Limb (tissue), 2 donors: ENCODE results near the gene PUM1.

ENCODE experiments used
- DNase-seq, 2 donors: peaks; one replicate each; pipeline ENCODE4 v3.0.0-alpha.2; 2016; ENCODE audit errors: extremely low spot score in 2 of 2

The PUM1 gene

DNA sequence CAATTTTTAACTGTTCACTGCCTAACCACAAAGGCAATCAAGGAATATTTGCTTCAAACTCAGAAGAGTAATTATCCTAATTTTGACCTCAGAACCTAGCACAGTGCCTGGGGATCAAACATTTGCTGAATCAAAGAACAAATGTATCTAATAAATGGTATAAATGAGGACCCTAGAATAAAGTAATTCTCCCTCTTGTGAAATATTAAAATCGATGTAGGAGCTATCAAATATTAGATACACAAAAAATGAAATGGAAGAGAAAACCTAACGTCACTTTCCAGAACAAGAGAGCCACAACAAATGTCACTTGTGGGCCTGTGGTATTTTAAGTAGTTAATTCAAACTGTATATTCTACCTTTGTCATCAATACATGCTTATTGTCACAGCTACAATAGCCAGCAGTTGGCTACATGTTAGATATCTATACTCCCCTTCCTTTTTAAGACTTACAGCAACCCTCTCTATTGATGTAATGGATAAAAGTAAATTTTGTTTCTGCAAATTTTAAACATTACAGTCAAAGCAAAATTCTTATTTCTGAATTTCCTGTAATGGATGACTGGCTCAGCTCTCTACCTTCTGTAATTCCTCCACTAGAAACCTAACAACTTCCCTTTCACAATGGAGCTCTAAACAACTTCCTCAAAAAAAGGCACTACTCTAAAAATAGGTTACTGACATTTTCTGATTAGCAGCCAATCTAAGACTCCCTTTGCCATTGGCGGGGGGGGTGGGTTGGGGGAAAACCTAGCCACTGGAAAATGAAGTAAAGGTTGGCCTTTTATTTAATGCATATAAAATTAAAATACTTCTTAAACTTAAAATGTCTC lies 37.6 kb downstream of the PUM1 start:
- no peak for DNase-seq

DNA sequence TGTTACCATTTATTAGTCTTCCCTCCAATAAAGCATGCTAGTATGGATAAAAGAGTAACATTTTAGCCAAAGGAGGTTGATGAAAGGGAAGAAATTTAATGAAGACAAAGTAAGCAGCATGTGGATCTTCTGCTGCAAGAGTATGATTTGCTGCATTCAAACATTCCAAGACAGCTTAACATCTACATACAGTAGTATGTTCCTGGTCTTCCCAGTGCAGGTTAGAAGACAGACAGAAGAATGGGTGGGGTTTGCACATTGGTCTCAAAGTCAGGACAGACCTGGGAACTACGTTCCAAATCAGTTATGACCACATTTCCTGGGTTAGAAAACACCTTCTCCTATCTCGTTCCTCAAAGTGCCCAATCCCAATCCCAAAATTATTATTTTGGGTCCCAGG lies 43.3 kb downstream of the PUM1 start:
- no peak for DNase-seq

DNA sequence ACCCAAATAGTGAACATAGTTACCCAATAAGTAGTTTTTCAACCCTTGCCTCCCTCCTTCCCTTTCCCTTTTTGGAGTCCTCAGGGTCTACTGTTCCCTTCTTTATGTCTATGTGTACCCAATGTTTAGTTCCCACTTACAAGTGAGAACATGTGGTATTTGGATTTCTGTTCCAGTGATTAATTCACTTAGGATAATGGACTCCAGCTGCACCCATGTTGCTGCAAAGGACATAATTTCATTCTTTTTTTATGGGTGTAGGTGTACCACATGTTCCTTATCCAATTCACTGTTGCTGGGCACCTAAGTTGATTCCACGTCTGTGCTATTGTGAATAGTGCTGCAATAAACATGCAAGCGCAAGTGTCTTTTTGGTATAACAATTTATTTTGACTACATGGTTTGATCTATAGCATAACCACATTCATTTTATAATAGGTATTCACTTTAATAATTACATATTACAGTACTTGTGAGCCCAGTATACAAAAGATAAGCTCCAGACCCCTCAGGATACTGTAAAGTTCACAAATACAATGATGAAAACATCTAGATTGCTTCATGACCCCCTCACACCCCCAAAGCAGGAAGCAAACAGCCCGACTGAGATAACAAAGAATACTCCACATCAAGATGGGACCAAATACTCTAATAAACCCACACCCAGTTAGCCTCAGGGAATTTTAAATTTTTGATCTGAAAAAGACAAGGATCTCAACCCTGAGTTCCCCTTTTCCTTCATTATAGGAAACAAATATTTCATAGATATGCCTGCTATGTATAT lies 45.3 kb downstream of the PUM1 start:
- DNase-seq: no peak

DNA sequence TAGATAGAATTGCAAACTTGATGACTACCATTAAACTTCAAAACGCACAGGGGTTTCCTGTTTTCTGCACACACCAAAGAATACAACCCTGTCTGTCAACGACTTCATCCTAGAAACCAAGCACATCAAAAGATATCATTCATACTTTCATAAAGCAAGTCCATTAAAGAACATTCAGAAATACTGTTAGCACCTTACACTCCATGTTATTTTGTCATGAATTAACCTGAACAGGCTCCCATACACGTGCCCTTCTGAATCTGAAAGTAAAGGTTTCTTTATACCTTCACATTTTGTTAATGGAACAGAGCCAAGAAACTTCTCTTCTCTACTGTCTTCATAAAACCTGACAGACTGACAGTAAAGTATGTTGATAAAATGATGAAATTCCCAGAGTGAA lies 46.1 kb downstream of the PUM1 start:
- no peak for DNase-seq

DNA sequence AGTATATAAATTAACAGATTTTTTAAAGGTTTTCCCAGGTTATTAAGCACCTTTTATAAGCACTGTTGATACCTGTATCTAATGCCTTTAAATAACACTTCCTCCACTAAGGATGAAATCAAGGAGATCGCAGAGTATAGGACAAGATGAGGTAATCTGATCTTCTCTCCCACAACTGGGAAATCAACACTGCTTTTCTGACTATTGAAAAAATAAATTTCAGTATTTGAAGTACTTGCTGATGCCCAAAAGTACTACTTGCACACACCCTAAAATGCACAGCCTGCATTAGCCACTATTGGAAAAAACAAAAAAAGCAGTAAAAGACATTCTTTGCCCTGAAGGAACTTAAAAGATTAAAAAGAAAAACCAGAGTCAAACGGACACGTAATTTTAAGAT lies 48.6 kb downstream of the PUM1 start:
- no peak for DNase-seq

DNA sequence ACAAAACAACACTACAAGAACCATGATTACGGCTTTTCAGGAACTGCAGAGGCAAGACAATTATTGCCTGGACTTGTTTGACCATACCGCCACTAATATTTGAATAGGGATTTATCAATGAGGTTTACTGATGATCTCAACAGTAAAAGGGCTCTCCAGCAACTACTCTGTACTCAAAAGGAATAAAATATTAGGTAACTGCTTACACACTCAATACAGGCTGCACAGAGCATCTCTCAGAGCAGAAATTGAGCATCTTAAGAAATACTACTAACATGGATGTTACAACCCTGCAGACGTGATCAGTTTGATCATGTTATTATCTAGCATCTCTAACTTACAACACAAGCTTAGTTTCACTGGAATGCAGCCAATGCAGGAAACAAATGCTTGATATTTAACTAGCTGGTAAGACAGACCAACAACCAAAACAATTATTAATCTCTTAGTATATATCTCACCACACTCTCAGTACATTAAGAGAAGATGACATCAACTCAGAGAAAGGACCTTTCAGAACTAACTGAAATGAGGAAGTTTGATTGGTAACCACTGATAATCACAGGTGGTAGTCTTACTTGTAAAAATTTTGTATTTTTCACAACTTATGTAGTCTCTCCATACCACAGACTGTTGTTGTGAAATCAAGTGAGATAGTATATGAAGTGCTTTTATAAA lies 52.2 kb downstream of the PUM1 start:
- no peak for DNase-seq

DNA sequence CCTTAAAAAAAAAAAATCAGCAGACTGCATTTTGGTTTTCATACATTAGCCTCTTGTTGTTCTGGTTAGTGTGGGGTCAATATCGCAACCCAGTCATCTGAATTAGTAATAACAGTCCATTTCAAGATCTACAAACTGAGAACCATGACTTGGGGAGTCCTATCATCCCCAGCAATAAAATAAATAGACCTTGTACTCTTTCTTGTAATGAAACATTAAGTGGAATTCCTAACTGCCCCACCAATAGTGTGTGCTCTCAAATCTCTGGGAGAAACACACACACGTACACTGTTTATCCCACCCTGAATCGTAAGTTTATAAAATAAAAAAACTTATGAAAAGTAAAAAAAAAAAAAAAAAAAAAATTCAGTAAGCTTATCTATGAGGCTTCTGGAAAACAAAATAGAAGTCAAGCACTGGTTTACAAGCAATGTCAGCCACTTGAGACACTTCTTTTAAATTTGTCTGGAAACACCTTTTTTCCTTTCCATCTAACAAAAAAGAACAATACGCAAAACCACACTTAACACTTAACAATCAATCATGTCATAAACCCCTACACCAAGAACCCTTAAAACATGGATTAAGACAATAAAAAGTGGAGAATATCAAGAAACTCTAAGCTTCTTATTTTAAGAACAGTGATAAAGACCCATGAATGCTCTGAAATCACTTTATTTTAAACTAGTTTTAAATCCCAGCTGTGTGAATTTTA lies 53.1 kb downstream of the PUM1 start:
- no peak for DNase-seq

DNA sequence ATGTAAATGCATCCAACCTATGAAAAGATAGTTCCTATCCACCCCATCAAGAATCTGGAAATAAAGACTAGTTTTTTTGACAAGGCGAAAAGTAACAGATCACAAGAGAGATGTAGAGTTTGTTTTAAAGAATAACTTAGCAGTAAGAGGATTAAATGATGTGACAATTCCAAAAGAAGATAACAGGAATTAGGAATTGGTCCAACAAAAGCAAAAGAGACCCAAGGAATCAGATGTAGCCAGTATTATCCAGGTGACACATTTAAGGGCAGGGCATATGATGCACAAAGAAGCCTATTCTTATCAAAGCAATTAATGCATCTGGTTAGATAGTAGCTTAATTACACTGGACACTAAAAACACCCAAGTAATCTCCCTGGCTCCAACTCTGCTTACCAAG lies 53.8 kb downstream of the PUM1 start:
- DNase-seq: no peak

DNA sequence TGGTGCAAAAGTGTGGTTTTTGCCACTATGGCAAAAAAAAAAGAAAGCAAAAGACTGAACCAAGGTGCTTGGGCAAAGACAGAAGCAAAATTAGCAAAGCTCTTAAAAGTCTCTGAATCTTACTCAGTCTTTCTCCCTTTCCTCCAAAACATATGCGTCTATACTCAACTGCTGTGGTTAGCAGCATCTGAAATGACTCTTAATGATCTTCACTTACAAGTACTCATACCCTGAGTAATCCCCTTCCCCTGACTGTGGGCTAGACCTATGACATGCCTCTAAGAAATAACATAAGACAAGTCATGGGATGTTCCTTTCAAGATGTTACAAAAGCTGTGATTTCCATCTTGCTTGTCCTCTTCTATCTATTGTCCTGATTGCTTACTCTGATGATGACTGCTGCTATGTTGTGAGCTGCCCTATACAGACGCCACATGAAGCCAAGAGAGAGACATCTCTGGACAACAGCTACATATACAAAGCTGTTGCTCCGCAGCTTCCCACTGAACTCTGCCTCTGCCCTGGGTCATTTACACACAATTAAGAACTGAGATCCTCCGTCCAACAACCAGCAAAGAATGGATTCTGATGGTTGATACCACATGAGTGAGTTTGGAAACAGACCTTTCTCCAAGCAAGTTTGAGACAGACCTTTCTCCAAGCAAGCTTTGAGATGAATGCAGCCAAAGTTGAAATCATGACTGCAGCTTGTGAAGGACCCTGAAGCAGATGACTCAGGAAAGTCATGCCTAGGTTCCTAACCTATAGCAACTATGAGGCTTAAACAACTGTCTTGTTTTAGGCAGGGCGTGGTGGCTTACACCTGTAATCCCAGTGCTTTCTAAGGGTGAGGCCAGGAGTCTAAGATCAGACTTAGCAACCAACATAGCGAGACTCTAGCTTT lies 55.2 kb downstream of the PUM1 start:
- DNase-seq: no peak

DNA sequence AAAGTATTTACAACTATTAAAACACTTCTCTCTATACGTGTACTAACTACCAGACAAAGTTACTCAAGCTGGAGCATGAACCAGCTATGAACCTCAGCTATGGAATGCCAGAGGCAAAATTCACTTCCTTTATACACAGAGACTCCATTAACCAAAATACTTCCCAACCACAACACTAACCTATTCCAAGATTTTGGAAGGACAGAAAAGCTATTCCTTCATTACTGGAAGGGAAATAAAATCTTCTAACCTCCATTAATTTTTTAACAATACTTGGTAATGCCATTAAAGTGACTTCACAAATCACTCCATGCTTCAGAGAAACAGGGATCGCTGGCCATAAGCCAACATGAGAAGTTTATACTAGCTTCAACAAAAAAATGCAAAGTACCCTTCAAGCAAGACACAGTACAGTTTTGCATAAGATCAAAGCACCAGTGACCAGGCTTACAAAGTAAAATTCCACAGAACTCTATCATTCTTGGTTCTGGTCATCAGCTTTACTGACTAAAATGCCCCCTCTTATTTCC lies 58.0 kb downstream of the PUM1 start:
- no peak for DNase-seq

DNA sequence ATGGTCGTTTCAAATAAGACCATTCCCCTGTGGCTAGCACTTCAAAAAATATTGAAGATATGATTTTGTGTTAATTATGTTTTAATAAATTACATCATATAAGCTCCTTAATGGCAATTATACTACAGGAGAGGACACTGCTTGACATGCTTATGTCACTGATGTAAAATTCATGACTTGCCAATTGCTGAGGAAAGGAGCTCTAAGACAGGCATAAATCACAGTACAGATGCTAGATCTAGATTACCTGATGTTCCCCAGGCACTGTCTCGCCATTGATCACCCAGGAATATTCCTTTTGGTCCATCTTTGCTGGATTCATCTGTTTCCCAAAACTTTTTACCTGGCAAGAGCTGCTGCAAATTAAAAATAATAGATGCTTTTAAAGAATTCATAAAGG lies 58.8 kb downstream of the PUM1 start:
- DNase-seq: no peak

DNA sequence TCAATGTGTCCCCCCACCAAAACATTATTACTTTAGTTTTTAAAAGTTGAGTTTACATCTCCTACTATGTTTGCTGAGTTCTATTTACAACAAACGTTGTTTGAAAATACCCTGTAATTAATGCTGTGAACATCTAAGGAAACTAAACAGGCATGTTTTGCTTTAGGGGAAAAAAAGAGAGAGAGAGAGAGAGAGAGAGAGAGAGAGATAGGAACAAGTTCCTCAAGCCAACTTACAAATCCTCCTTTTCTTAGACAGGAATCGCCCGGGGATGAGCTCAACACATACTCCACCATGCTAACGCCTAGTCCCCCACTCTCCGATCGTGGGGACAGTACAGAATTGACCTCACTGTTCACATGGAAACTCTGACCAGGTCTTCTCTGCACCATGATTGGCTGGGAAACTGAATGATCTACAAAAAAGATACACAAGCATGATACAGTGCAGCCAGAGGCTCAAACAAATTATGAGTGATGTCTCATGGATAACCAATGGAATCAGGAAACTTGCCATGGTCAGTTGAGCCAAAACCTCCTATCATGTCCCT lies 59.8 kb downstream of the PUM1 start:
- no peak for DNase-seq

DNA sequence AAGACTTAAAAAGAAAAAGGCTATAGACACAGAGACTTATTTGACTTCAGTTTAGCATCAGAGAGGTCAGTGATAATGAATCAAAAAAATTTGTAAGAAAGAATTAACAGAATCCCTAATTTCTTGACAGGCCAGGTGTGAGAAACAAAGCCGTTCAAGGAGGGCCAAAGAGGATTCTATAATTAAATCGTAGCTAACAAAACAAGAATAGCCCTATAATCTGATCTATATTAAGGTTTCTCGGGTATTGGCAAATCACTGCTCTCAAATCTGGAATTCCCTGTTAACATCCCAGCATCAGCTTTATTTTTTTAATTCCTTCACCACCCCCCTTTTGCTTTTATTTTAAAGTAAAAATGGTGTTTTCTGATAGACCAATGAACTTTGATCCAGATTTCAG lies 60.3 kb downstream of the PUM1 start:
- DNase-seq: no peak

DNA sequence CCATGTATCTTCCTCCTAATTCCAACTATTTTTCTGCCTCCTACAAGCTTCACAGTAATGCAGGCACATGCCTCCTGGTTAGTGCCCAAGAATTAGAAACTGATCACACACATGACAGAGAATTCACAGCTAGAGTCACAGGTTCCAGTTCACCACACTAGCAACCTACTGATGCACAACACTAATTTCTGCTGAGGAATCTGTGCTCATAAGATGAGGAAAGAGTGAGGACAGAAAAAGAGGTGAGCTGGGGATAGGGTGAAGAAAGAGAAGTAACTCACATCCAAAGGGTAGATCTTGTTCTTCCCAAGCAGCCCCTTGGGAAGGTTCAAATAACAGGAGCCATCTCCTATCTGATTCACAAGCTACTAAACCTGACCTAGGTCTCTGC lies 61.3 kb downstream of the PUM1 start:
- DNase-seq: no peak

DNA sequence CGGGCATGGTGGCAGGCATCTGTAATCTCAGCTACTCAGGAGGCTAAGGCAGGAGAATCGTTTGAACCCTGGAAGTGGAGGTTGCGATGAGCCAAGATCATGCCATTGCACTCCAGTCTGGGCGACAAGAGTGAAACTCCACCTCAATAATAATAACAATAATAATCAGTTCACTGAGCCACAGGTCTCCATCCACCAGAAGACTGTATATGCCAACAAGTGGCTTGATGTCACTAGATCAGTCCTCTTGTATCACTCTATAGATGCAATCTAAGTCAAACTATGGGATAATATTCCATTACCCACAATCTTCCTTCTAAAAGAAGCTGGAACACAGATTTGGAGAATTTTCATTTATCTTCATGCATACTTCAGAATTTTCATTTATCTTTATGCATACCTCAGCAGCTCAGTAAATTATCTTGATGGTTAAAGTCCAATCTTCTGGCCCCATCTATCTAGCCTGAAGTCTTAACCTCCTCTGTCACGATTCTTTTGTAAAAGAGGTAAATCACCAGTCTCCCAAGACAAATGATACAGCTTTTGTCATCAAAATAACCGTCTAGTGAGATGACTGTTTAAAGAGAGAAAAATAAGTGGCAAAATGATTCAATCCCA lies 61.8 kb downstream of the PUM1 start:
- no peak for DNase-seq

DNA sequence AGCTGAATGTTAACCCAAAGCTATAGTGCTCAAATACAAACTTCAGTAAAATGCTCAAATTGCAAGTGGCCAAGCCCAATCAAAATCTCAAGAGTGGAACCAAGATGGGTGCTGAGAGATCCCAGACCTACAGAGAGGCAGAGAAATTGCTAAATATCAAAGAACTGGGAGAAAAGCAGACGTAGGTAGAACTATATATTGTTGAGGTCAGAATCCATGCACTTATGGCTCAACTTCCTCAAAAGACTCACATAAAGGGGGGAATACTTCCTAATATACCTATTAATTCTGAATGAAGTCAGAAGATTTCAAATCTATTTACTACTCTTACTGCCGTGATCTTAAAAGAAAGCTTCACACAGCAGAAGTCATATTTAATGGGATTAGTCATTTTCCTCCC lies 65.2 kb downstream of the PUM1 start:
- DNase-seq: no peak

DNA sequence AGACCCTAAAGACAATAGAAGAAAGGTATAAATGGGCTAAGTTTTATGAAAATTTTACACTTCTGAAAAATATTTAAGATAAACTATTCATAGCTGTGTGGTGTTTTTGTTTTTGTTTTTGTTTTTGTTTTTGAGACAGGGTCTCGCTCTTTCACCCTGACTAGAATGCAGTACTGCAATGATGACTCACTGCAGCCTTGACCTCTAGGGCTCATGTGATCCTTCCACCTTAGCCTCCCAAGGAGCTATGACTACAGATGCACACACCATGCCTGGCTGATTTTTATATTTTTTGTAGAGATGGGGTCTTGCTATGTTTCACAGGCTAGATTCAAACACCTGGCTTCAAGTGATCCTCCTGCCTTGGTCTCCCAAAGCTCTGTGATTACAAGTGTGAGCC lies 66.6 kb downstream of the PUM1 start:
- no peak for DNase-seq

DNA sequence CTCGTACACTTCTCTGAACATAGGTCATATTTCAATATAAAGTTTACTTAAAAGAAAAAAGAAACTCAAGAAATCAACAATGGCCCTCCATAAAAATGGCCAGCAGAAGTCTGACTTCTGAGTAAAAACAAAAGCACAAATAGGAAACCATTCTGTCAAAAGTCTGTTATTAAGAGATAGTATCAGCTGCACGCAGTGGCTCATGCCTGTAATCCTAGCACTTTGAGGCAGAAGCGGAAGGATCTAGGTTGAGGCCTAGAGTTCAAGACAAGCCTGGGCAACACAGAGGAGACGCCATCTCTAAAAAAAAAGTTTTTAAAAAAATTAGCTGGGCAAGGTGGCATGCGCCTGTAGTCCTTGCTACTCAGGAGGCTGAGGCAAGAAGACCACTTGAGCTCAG lies 67.3 kb downstream of the PUM1 start:
- no peak for DNase-seq

DNA sequence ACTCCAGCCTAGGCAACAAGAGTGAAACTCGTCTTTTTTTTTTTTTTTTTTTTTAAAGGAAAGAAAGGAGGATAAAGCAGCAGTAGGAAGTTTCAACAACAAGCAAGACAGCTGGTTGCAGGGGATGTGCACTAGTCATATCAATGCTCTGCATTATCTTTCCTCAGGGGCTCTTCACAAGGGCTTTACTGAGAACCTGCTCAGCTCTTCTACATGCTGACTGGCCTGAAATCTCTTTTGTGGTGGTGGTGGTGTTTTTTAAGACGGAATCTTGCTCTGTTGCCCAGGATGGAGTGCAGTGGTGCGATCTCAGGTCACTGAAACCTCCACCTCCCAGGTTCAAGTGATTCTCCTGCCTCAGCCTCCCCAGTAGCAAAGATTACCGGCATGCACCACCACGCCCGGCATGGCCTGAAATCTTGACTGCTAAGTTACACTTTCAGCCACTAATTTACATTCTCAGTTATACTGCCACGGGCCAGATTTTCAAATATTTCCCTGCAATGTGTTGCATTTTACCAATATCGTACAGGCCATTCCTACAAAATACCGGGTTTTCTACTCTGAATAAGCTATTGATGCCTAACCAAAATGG lies 68.0 kb downstream of the PUM1 start:
- DNase-seq: no peak
